HepG2 (cell line): ENCODE data around the gene TNFAIP1. TPM values are rescaled to one million over a fixed set of nuclear protein-coding genes. Genes with fewer than 3 reads are reported as not detected.

Source experiments
- CBFB ChIP-seq: sonication (generic); formaldehyde crosslinking; IDR thresholded peaks from 2 replicates; pipeline ENCODE4 v1.4.0; 2020; ENCODE audit warnings: missing genetic modification reagents
- ETV6 ChIP-seq: sonication (generic); formaldehyde crosslinking; conservative IDR thresholded peaks from 2 replicates; pipeline ENCODE4 v1.4.0; 2020; ENCODE audit warnings: missing genetic modification reagents
- KLF12 ChIP-seq: sonication (generic); formaldehyde crosslinking; IDR thresholded peaks from 2 replicates; pipeline ENCODE4 v1.4.0; 2020; ENCODE audit warnings: missing genetic modification reagents, borderline replicate concordance
- MIER3 ChIP-seq: IDR thresholded peaks from 2 replicates; pipeline ENCODE4 v1.6.1; 2016; ENCODE audit warnings: missing compliant biosample characterization, borderline replicate concordance
- PRDM4 ChIP-seq: sonication (generic); formaldehyde crosslinking; IDR thresholded peaks from 2 replicates; pipeline ENCODE4 v1.9.0; 2021; ENCODE audit warnings: missing genetic modification reagents, borderline replicate concordance
- RBAK ChIP-seq: sonication (generic); formaldehyde crosslinking; IDR thresholded peaks from 2 replicates; pipeline ENCODE4 v1.5.1; 2020; ENCODE audit warnings: mild to moderate bottlenecking, missing genetic modification reagents
- RCOR2 ChIP-seq: IDR thresholded peaks from 2 replicates; pipeline ENCODE4 v1.6.1; 2016; ENCODE audit warnings: missing biosample characterization, missing genetic modification reagents
- SALL1 ChIP-seq: sonication (generic); formaldehyde crosslinking; IDR thresholded peaks from 2 replicates; pipeline ENCODE4 v1.8.0; 2022; ENCODE audit warnings: mild to moderate bottlenecking, missing genetic modification reagents
- SALL2 ChIP-seq: sonication (generic); formaldehyde crosslinking; IDR thresholded peaks from 2 replicates; pipeline ENCODE4 v1.8.1; 2023; ENCODE audit warnings: mild to moderate bottlenecking, missing genetic modification reagents, inconsistent platforms
- SIX1 ChIP-seq: sonication (generic); formaldehyde crosslinking; IDR thresholded peaks from 2 replicates; pipeline ENCODE4 v1.4.0; 2020; ENCODE audit warnings: missing genetic modification reagents, borderline replicate concordance
- YEATS4 ChIP-seq: sonication (generic); formaldehyde crosslinking; IDR thresholded peaks from 2 replicates; pipeline ENCODE4 v1.4.0; 2020; ENCODE audit warnings: missing genetic modification reagents, borderline replicate concordance
- ZBTB21 ChIP-seq: sonication (generic); formaldehyde crosslinking; IDR thresholded peaks from 2 replicates; pipeline ENCODE4 v1.4.0; 2020; ENCODE audit warnings: missing genetic modification reagents
- ZNF260 ChIP-seq: sonication (generic); formaldehyde crosslinking; IDR thresholded peaks from 2 replicates; pipeline ENCODE4 v1.4.0; 2020; ENCODE audit warnings: missing genetic modification reagents, low read depth, mild to moderate bottlenecking, borderline replicate concordance
- ZNF281 ChIP-seq: sonication (generic); formaldehyde crosslinking; IDR thresholded peaks from 2 replicates; pipeline ENCODE4 v1.4.0; 2020; ENCODE audit warnings: missing genetic modification reagents, borderline replicate concordance
- ZNF30 ChIP-seq: sonication (generic); formaldehyde crosslinking; IDR thresholded peaks from 2 replicates; pipeline ENCODE4 v1.5.0; 2020; ENCODE audit warnings: mild to moderate bottlenecking, missing genetic modification reagents
- ZNF337 ChIP-seq: sonication (generic); formaldehyde crosslinking; IDR thresholded peaks from 2 replicates; pipeline ENCODE4 v1.5.1; 2020; ENCODE audit warnings: missing genetic modification reagents, low read depth, mild to moderate bottlenecking, borderline replicate concordance
- ZNF552 ChIP-seq: sonication (generic); formaldehyde crosslinking; IDR thresholded peaks from 2 replicates; pipeline ENCODE4 v1.9.0; 2022; ENCODE audit warnings: missing genetic modification reagents, mild to moderate bottlenecking, borderline replicate concordance
- ZNF556 ChIP-seq: sonication (generic); formaldehyde crosslinking; IDR thresholded peaks from 2 replicates; pipeline ENCODE4 v1.4.0; 2020; ENCODE audit warnings: mild to moderate bottlenecking, missing genetic modification reagents, borderline replicate concordance
- ZNF709 ChIP-seq: sonication (generic); formaldehyde crosslinking; IDR thresholded peaks from 2 replicates; pipeline ENCODE4 v1.5.0; 2020; ENCODE audit warnings: mild to moderate bottlenecking, missing genetic modification reagents
- ZNF747 ChIP-seq: sonication (generic); formaldehyde crosslinking; IDR thresholded peaks from 2 replicates; pipeline ENCODE4 v1.8.1; 2023; ENCODE audit warnings: missing genetic modification reagents, mild to moderate bottlenecking, borderline replicate concordance
- polyA plus RNA-seq, 8 experiments: library from polyadenylated mRNA; depleted of rRNA in 3 of 8; stranded (reverse) in 7 of 8; unstranded in 1 of 8; fragments of >200 nt; fragmentation: Illumina TruSeq in 4 of 8; extraction: Trizol in 4 of 8; gene quantifications; 2 replicates each; pipeline versions ENCODE4 v1.2.1 to v1.2.3, GENCODE V29; 2011 to 2016; ENCODE audit warnings: low read depth in 4 of 8, missing spikeins in 1 of 8, mixed read lengths in 1 of 8; ENCODE audit not compliant: insufficient read depth in 1 of 8
- total RNA-seq, 5 experiments: library from RNA; depleted of rRNA; stranded (reverse); fragments of >200 nt; fragmentation: Illumina TruSeq; extraction: Trizol; gene quantifications; 2 replicates each; pipeline ENCODE4 v1.2.3, GENCODE V29; 2016; ENCODE audit warnings: low read depth in 1 of 5
- TF ChIP-seq, protein P1 (sequence below): sonication (generic); formaldehyde crosslinking; IDR thresholded peaks from 2 replicates; pipeline ENCODE4 v1.9.0; 2021; ENCODE audit warnings: missing genetic modification reagents, borderline replicate concordance

The TNFAIP1 gene
- total and polyA plus RNA-seq, 2 of the 13 experiments (the other 11 are each of a cell fraction or from before 2014, with no cell fraction given): 17.5 to 40.6 TPM

- TF ChIP-seq ZNF281 (CRISPR knock-in tag) (peak; percentile 21; the same call in 1 of the 2 replicates), PRDM4 (CRISPR knock-in tag) (no peak), ZNF556 (0 out of 2 replicates have a peak, but pooled peaks have one; percentile 25), CBFB (CRISPR knock-in tag) (no peak), ZBTB21 (no peak), RBAK (CRISPR knock-in tag) (no peak), SALL2 (CRISPR knock-in tag) (no peak), SALL1 (CRISPR knock-in tag) (no peak), ZNF552 (CRISPR knock-in tag) (no peak), YEATS4 (0 out of 2 replicates have a peak, but pooled peaks have one; percentile 35), ZNF260 (CRISPR knock-in tag) (no peak), SIX1 (CRISPR knock-in tag) (no peak), ZNF747 (CRISPR knock-in tag) (peak; percentile 52; the same call in 1 of the 2 replicates), ZNF30 (CRISPR knock-in tag) (no peak), RCOR2 (CRISPR knock-in tag) (no peak), KLF12 (CRISPR knock-in tag) (peak; percentile 65; the same call in 1 of the 2 replicates), MIER3 (no peak), ZNF337 (CRISPR knock-in tag) (no peak), ETV6 (no peak), ZNF709 (CRISPR knock-in tag) (no peak)
- TF ChIP-seq, protein P1, sequence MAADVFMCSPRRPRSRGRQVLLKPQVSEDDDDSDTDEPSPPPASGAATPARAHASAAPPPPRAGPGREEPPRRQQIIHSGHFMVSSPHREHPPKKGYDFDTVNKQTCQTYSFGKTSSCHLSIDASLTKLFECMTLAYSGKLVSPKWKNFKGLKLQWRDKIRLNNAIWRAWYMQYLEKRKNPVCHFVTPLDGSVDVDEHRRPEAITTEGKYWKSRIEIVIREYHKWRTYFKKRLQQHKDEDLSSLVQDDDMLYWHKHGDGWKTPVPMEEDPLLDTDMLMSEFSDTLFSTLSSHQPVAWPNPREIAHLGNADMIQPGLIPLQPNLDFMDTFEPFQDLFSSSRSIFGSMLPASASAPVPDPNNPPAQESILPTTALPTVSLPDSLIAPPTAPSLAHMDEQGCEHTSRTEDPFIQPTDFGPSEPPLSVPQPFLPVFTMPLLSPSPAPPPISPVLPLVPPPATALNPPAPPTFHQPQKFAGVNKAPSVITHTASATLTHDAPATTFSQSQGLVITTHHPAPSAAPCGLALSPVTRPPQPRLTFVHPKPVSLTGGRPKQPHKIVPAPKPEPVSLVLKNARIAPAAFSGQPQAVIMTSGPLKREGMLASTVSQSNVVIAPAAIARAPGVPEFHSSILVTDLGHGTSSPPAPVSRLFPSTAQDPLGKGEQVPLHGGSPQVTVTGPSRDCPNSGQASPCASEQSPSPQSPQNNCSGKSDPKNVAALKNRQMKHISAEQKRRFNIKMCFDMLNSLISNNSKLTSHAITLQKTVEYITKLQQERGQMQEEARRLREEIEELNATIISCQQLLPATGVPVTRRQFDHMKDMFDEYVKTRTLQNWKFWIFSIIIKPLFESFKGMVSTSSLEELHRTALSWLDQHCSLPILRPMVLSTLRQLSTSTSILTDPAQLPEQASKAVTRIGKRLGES (CRISPR knock-in tag): no peak
Measured at GRCh38 chr17:28371245-28372202, 36.0 kb downstream of the TNFAIP1 start, which contains the start of gene SARM1 (continued).
